Tracheal epithelial cell (primary cell): ENCODE results near the gene WDR27. TPM values are rescaled to one million over a fixed set of nuclear protein-coding genes. Genes with fewer than 3 reads are reported as not detected.

ENCODE experiments used
- total RNA-seq: library from RNA; depleted of rRNA; stranded (reverse); fragments of >200 nt; gene quantifications from 2 replicates; pipeline ENCODE4 v1.2.1, GENCODE V29; 2014

WDR27 gene
- total RNA-seq = 10.9 and 11.1 TPM in 2 replicates

GRCh38 chr6:169701954-169702839 is at the start of gene WDR27, which contains the start of gene C6orf120:
Gene WDR27, minus strand, starts transcription at chr6:169702029. Its CDS starts 13,024 bp downstream, at chr6:169689005.
Gene C6orf120, plus strand, starts transcription at chr6:169702126. Its CDS starts 334 bp downstream, at chr6:169702460.

GRCh38 chr6:169724494-169725124 is 22.8 kb upstream of the WDR27 start, which contains the start of gene PHF10:
Gene PHF10, minus strand, starts transcription at chr6:169724500. Its CDS starts 569 bp downstream, at chr6:169723931.

Other genes with a start within 250 kb of the WDR27 start
- gene C6orf120, start 97 bp upstream of the WDR27 start, total RNA-seq = 19.0 and 28.8 TPM in 2 replicates
- gene PHF10, start 22.5 kb upstream of the WDR27 start, total RNA-seq = 11.6 and 21.1 TPM in 2 replicates
- 0.72 and 1.3 TPM in 2 replicates for gene DYNLT2, start 49.5 kb upstream of the WDR27 start, total RNA-seq
- 24.1 and 26.3 TPM in 2 replicates for gene ERMARD, start 49.6 kb upstream of the WDR27 start, total RNA-seq